GM21526 (cell line): Measurements from ENCODE around the gene STRN3.
"Not testable (repeated sequence)": the region's sequence is repeated elsewhere in the genome, so short reads cannot be mapped to it uniquely, and the experiment has no call there.

Experiments used
- ATAC-seq: cut with Tn5 transposase; IDR thresholded peaks from one replicate; pipeline ENCODE4 v1.9.1; 2021; ENCODE audit warnings: moderate library complexity; ENCODE audit not compliant: unreplicated experiment, low FRiP score

The STRN3 gene

DNA sequence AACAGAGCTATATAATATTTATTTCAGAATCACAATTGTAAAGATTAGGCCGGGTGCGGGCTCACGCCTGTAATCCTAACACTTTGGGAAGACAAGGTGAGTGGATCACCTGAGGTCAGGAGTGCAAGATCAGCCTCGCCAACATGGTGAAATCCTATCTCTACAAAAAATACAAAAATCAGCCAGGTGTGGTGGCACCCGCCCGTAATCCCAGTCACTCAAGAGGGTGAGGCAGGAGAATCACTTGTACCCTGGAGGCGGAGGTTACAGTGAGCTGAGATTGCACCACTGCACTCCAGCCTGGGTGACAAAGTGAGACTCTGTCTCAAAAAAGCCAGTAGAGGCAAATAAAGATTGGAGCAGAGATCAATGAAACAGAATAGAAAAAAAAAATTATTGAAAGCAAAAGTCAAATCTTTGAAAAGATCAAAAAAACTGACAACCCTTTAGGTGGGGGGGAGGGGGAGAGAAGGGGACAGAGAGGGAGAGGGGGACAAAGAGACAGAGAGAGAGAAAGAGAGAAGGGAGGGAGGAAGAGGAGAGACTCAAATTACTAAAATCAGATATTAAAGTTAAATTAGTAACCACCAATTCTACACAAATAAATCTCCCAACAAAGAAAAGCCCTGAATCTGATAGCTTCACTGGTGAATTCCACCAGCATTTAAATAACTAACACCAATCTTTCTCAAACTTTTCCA is 53.1 kb downstream of the STRN3 start:
- no peak for ATAC-seq

DNA sequence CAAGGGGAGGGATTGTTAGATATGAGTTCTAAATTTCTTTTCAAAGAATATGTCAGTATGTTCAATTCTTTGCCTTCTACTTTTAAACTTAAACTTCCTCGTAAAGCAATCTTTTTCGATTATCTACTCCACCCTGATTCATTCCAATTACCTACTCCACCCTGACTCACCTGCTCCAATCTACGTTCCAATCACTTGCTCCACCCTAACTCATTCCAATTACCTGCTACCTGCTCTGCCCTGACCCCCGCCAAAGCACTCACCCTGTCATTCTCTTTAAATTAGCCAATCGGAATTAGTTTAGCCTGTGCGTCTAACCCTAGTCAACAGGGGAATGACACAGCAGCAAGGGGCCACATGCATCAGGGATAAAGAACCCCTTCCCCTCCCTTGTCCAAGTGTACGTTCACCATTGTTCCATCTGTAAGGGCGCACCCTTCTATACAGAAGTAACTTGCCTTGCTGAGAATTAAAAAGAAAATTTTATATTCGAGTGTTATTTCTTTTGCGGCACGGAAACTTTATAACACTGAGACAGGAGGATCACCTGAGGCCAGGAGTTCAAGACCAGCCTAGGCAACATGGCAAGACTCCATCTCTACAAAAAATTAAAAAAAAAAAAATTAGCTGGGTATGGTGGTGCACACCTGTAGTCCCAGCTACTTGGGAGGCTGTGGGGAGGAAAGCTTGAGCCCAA is 54.0 kb downstream of the STRN3 start:
- ATAC-seq, result not testable (repeated sequence)

GRCh38 chr14:30971586-30971985 is 54.6 kb downstream of the STRN3 start:
- ATAC-seq, result no peak

GRCh38 chr14:30969796-30970195 is 56.4 kb downstream of the STRN3 start:
- not testable (repeated sequence) for ATAC-seq

- ATAC-seq, result not testable (repeated sequence)
Observed at GRCh38 chr14:30967364-30968098, 58.6 kb downstream of the STRN3 start.

- no peak for ATAC-seq
Observed at GRCh38 chr14:30966415-30967363, 59.5 kb downstream of the STRN3 start.

GRCh38 chr14:30965861-30966260 is 60.3 kb downstream of the STRN3 start:
- ATAC-seq, result not testable (repeated sequence)

- not testable (repeated sequence) for ATAC-seq
Observed at GRCh38 chr14:30962537-30962936, 63.6 kb downstream of the STRN3 start.

DNA sequence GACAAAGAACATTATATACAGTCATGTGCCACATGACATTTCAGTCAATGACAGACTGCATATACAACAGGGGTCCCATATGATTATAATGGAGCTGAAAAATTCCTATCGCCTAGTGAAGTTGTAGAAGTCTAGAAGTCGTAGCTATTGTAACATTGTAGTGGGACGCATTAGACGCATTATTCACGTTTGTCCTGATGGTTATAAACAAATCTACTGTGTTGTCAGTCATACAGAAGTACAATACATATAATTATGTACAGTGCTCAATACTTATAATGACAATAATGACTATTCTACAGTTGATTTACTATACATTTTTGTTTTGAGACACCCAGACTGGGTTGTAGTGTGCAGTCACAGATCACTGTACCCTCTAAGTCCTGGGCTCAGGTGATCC is 64.8 kb downstream of the STRN3 start:
- no peak for ATAC-seq

GRCh38 chr14:30960216-30960615 is 66.0 kb downstream of the STRN3 start:
- ATAC-seq, result no peak

DNA sequence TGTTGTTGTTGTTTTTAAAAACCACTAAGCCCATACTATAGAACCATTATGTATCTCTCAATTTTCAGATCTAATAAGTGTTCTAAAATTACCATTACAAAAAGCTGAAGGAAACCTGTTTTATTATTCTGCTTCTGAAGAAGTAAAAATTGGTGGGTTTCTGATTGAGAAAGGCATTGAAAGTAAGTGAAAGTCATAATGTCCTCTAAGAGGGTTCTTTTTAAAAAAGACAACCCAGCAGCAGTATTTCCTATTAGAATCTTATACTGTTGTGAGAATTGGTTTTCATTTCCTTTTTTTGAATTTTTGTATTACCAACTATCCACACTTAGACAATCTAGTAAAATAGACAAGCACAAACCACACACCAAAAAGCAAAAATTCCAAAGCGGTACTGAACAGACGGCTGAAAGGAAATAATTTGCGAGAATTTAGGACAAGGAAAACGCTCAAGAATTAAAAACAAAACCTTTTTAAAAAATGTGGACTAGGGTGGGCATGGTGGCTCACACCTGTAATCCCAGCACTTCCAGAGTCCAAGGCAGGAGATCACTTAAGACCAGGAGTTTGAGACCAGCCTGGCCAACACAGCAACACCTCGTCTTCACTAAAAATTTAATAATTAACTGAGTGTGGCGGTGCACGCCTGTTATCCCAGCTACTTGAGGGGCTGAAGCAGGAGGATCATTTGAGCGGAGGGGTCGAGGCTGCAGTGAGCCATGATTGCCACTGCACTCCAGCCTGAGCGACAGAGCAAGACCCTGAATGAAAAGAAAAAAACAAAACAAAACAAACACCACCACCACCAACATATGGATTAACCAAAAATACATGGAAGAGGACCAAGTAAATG is 67.4 kb downstream of the STRN3 start:
- no peak for ATAC-seq

- ATAC-seq, result no peak
Observed at GRCh38 chr14:30957813-30958370, 68.3 kb downstream of the STRN3 start.

GRCh38 chr14:30949651-30950050 is 76.5 kb downstream of the STRN3 start:
- ATAC-seq, result no peak

- no peak for ATAC-seq
Observed at GRCh38 chr14:30943694-30944093, 82.5 kb downstream of the STRN3 start.

DNA sequence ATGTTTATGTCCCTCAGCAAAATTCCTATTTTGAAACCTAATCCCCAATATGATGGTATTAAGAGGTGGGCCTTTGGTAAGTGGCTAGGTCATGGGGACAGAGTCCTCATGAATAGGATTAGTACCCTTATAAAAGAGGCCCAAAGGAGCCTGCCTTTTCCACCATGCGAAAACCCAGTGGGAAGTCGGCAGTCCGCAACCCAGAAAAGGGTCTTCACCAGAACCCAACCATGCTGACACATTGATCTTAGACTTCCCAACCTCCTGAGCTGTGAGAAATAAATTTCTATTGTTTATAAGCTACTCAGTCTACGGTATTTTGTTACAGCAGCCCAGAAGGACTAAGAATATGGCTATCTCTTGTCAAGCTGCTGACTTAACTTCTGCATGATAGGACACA is 85.3 kb downstream of the STRN3 start:
- ATAC-seq, result no peak

- ATAC-seq, result no peak
Observed at GRCh38 chr14:30938617-30939016, 87.6 kb downstream of the STRN3 start.

DNA sequence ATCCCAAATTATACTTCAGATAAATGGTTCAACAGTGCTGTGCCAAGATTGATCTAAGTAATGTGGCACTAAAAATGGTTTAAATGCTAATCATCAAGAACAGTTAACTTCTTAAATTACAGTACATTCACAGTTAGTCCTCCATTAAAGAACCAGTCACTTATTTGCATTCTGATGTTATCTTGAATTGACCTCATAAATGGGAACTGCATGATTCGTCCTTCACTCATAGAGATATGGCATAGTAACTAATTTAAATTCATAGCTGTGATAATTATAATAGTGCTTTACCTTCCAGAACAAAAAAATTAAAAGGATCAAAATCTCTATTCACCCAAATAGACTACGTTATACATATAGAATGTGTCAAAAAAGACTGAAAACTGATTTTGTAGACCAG is 90.7 kb downstream of the STRN3 start:
- ATAC-seq, result no peak

- not testable (repeated sequence) for ATAC-seq
Observed at GRCh38 chr14:30933937-30934336, 92.2 kb downstream of the STRN3 start.

DNA sequence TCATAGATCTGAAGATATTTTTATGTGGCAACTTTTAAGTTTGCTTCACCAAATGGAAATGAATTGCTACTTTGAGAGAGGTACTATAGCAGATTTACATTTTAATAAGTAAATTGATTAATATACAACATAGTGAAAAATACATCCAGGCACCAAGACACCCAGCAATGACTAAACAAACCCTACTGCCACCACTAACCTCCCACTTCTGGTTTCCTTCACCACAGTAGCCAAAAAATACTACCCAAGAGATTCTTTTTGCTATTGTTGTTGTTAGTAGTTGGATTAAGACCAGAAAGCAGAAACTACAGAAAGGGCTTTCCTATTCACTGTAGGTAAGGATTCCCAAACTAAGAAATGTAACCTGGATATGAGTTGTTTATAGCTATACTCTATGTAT is 97.7 kb downstream of the STRN3 start:
- no peak for ATAC-seq
